Measurements from ENCODE around the gene MLF2. TPM values are rescaled to one million over a fixed set of nuclear protein-coding genes. Genes with fewer than 3 reads are reported as not detected.
A peak's percentile ranks its signal among the peaks of the same experiment; 100 is the strongest.

MLF2 gene
- total and polyA plus RNA-seq, 12 donors, result 135 to 334 (median 229) TPM

GRCh38 chr12:6735448-6736191 lies 17.3 kb downstream of the MLF2 start:
- peak; percentile 66 to 89 (median 79) for DNase-seq
- TF ChIP-seq CTCF (IDR thresholded peaks at IDR 0.05) (peak; percentile 51 to 77 (median 74)), POLR2A (IDR thresholded peaks at IDR 0.05) (no peak)
- WGBS, 4 donors, result 26 to 39% (median 31%) methylated on average over 8 of the region's 8 CpGs
- Histone ChIP-seq H3K36me3 (replicated peaks in 1 of 2) (peaks cover 0 to 14% of the 10 kb centered on the region in 2 donors), H3K27ac (peak overlapping the region in 1 of 5 donors; percentile 54), H3K4me1 (replicated peaks in 1 of 2) (peaks cover 14 to 17% of the 10 kb centered on the region in 2 donors), H3K4me3 (no peak overlapping the region), H3K27me3 (no peaks in the 10 kb centered on the region), H3K9me3 (replicated peaks in 1 of 3) (no peaks in the 10 kb centered on the region)
- intact Hi-C loops (cut with DNase I), result loop anchor here in 1 of 2 donors (5.0 kb wide), 1 partner anchor 42 kb away; no protein-coding TSS in a partner anchor

- H3K9me3 ChIP-seq (replicated peaks in 1 of 3), result no peaks in the 10 kb centered on the region
- H3K36me3 ChIP-seq (replicated peaks in 1 of 2), result peaks cover 0 to 23% of the 10 kb centered on the region in 2 donors
- no peak overlapping the region for H3K4me3 ChIP-seq
- no peaks in the 10 kb centered on the region for H3K27me3 ChIP-seq
- TF ChIP-seq CTCF (IDR thresholded peaks at IDR 0.05), result no peak
- no peak for TF ChIP-seq POLR2A (IDR thresholded peaks at IDR 0.05)
- peak in 2 of 7 donors; percentile 12 to 31 for DNase-seq
- WGBS, 4 donors, result 64 to 79% (median 71%) methylated on average over 10 of the region's 10 CpGs
- intact Hi-C loops (cut with DNase I), result loop anchor here in 1 of 2 donors (5.0 kb wide), 2 partner anchors 43 to 88 kb away; partner anchors contain the start of gene GPR162
- peak overlapping the region in 1 of 5 donors; percentile 54 for H3K27ac ChIP-seq
- H3K4me1 ChIP-seq (replicated peaks in 1 of 2), result peaks cover 14 to 17% of the 10 kb centered on the region in 2 donors
Measured at GRCh38 chr12:6734506-6735387, 18.2 kb downstream of the MLF2 start.

- H3K4me3 ChIP-seq, result no peak overlapping the region
- intact Hi-C loops (cut with DNase I), result loop anchor here in 1 of 2 donors (5.0 kb wide), 1 partner anchor 92 kb away; the partner anchor contains the start of gene GPR162
- no peak for TF ChIP-seq CTCF (IDR thresholded peaks at IDR 0.05)
- no peak for TF ChIP-seq POLR2A (IDR thresholded peaks at IDR 0.05)
- H3K36me3 ChIP-seq (replicated peaks in 1 of 2), result peaks cover 0 to 46% of the 10 kb centered on the region in 2 donors
- no peaks in the 10 kb centered on the region for H3K9me3 ChIP-seq (replicated peaks in 1 of 3)
- H3K27ac ChIP-seq, result no peak overlapping the region
- DNase-seq, result no peak
- peaks cover 4 to 10% of the 10 kb centered on the region in 2 donors for H3K4me1 ChIP-seq (replicated peaks in 1 of 2)
- no peaks in the 10 kb centered on the region for H3K27me3 ChIP-seq
- WGBS, 4 donors, result 86 to 97% (median 94%) methylated on average over 6 to 8 of the region's 8 CpGs
Measured at GRCh38 chr12:6730169-6730568, 22.8 kb downstream of the MLF2 start.

GRCh38 chr12:6729186-6729585 lies 23.8 kb downstream of the MLF2 start:
- Histone ChIP-seq H3K27me3 (no peaks in the 10 kb centered on the region), H3K4me3 (no peak overlapping the region), H3K36me3 (replicated peaks in 1 of 2) (peaks cover 0 to 46% of the 10 kb centered on the region in 2 donors), H3K27ac (no peak overlapping the region), H3K9me3 (replicated peaks in 1 of 3) (no peaks in the 10 kb centered on the region), H3K4me1 (replicated peaks in 1 of 2) (peaks cover 6 to 12% of the 10 kb centered on the region in 2 donors)
- intact Hi-C loops (cut with DNase I), result no loop called here
- 87 to 94% (median 92%) methylated on average over 8 to 18 of the region's 18 CpGs for WGBS, 4 donors
- TF ChIP-seq POLR2A (IDR thresholded peaks at IDR 0.05) (no peak), CTCF (IDR thresholded peaks at IDR 0.05) (no peak)
- no peak for DNase-seq

Measured in adrenal gland (tissue), 12 donors.